Liver (tissue), 9 donors: Measurements from ENCODE around the gene MARVELD1. TPM values are rescaled to one million over a fixed set of nuclear protein-coding genes. Genes with fewer than 3 reads are reported as not detected.
A peak's percentile ranks its signal among the peaks of the same experiment; 100 is the strongest.

Source experiments
- DNase-seq: peaks from one replicate; pipeline ENCODE4 v3.0.0-alpha.2; 2017; ENCODE audit warnings: low spot score
- H3K27ac ChIP-seq, 2 donors: one replicate each; pipeline ENCODE4 v1.7.0; 2013; ENCODE audit warnings: inconsistent platforms in 2 of 2, low read length in 2 of 2, control low read depth in 1 of 2, low read depth in 1 of 2, mild to moderate bottlenecking in 1 of 2
- H3K27me3 ChIP-seq, 4 donors: one replicate each; pipeline versions ENCODE4 v1.6.1 to v1.7.0; 2013; ENCODE audit warnings: low read length in 3 of 4, inconsistent platforms in 1 of 4, mild to moderate bottlenecking in 1 of 4, moderate library complexity in 1 of 4; ENCODE audit not compliant: control insufficient read depth in 4 of 4, insufficient read depth in 4 of 4
- H3K36me3 ChIP-seq, 4 donors: one replicate each; pipeline versions ENCODE4 v1.6.1 to v1.7.0; 2013; ENCODE audit warnings: low read length in 3 of 4, mild to moderate bottlenecking in 3 of 4, low read depth in 1 of 4, moderate library complexity in 1 of 4; ENCODE audit not compliant: control insufficient read depth in 4 of 4, insufficient read depth in 3 of 4
- H3K4me1 ChIP-seq, 4 donors: one replicate each; pipeline versions ENCODE4 v1.6.1 to v1.7.0; 2013; ENCODE audit warnings: low read length in 3 of 4, mild to moderate bottlenecking in 3 of 4, moderate library complexity in 1 of 4; ENCODE audit not compliant: control insufficient read depth in 4 of 4, insufficient read depth in 4 of 4
- H3K4me3 ChIP-seq, 3 donors: one replicate each; pipeline versions ENCODE4 v1.6.1 to v1.7.0; 2013; ENCODE audit warnings: low read length in 3 of 3, control low read depth in 1 of 3, low read depth in 1 of 3, mild to moderate bottlenecking in 1 of 3
- H3K9ac ChIP-seq, 2 donors: one replicate each; pipeline ENCODE4 v1.7.0; 2013; ENCODE audit warnings: low read length in 2 of 2, mild to moderate bottlenecking in 2 of 2, moderate library complexity in 2 of 2, control low read depth in 1 of 2, low read depth in 1 of 2
- H3K9me3 ChIP-seq, 4 donors: one replicate each; pipeline versions ENCODE4 v1.6.1 to v1.7.0; 2013; ENCODE audit warnings: low read length in 3 of 4; ENCODE audit not compliant: control insufficient read depth in 4 of 4
- CTCF ChIP-seq: fragments of 150-350 bp; IDR thresholded peaks from 2 replicates; pipeline ENCODE4 v1.5.1; 2017; ENCODE audit warnings: improper control_type of control experiment, low read depth, low read length; ENCODE audit not compliant: missing input control
- EGR1 ChIP-seq, 2 donors: IDR thresholded peaks; 2 replicates each; pipeline ENCODE4 v1.6.1; 2016 to 2018; ENCODE audit warnings: antibody characterized with exemption in 2 of 2, low read depth in 2 of 2
- FOXA2 ChIP-seq: IDR thresholded peaks from 2 replicates; pipeline ENCODE4 v1.6.1; 2016; ENCODE audit warnings: antibody characterized with exemption
- GABPA ChIP-seq, 2 donors: IDR thresholded peaks in 1 of 2; conservative IDR thresholded peaks in 1 of 2; 2 replicates each; pipeline ENCODE4 v1.6.1; 2016; ENCODE audit warnings: antibody characterized with exemption in 2 of 2, mild to moderate bottlenecking in 1 of 2, moderate library complexity in 1 of 2
- HNF4A ChIP-seq, 2 donors: conservative IDR thresholded peaks; 2 replicates each; pipeline ENCODE4 v1.6.1; 2016; ENCODE audit warnings: antibody characterized with exemption in 2 of 2, mild to moderate bottlenecking in 2 of 2
- HNF4G ChIP-seq: IDR thresholded peaks from 2 replicates; pipeline ENCODE4 v1.6.1; 2016; ENCODE audit warnings: antibody characterized with exemption
- JUND ChIP-seq, 2 donors: IDR thresholded peaks; 2 replicates each; pipeline ENCODE4 v1.6.1; 2016; ENCODE audit warnings: antibody characterized with exemption in 2 of 2
- MAX ChIP-seq: IDR thresholded peaks from 2 replicates; pipeline ENCODE4 v1.6.1; 2016; ENCODE audit warnings: antibody characterized with exemption
- NR2F2 ChIP-seq: IDR thresholded peaks from 2 replicates; pipeline ENCODE4 v1.6.1; 2016; ENCODE audit warnings: antibody characterized with exemption
- RAD21 ChIP-seq, 2 donors: IDR thresholded peaks; 2 replicates each; pipeline ENCODE4 v1.6.1; 2016; ENCODE audit warnings: antibody characterized with exemption in 2 of 2, mild to moderate bottlenecking in 2 of 2
- REST ChIP-seq: IDR thresholded peaks from 2 replicates; pipeline ENCODE4 v1.6.1; 2016; ENCODE audit warnings: antibody characterized with exemption, mild to moderate bottlenecking
- RXRA ChIP-seq, 2 donors: IDR thresholded peaks; 2 replicates each; pipeline ENCODE4 v1.6.1; 2017 to 2018; ENCODE audit warnings: antibody characterized with exemption in 2 of 2, mild to moderate bottlenecking in 1 of 2
- SP1 ChIP-seq: IDR thresholded peaks from 2 replicates; pipeline ENCODE4 v1.6.1; 2018; ENCODE audit warnings: antibody characterized with exemption, mild to moderate bottlenecking
- TAF1 ChIP-seq: conservative IDR thresholded peaks from 2 replicates; pipeline ENCODE4 v1.6.1; 2016; ENCODE audit warnings: antibody characterized with exemption, mild to moderate bottlenecking
- YY1 ChIP-seq: IDR thresholded peaks from 2 replicates; pipeline ENCODE4 v1.6.1; 2016; ENCODE audit warnings: antibody characterized with exemption, mild to moderate bottlenecking
- ZBTB33 ChIP-seq: IDR thresholded peaks from 2 replicates; pipeline ENCODE4 v1.6.1; 2016; ENCODE audit warnings: antibody characterized with exemption
- WGBS: extraction: QIAGEN DNeasy Blood & Tissue Kit; methylation state at CpG from one replicate; pipeline ENCODE4 v1.1.7; 2013; 5-methylcytosine and 5-hydroxymethylcytosine counted together
- polyA plus RNA-seq, 2 donors: library from polyadenylated mRNA; stranded (reverse) in 1 of 2; unstranded in 1 of 2; fragments of 200-250 nt in 1 of 2; fragments of >200 nt in 1 of 2; fragmentation: Nextera tagmentation in 1 of 2; extraction: Ambion mirVana in 1 of 2; gene quantifications; one replicate each; pipeline versions ENCODE4 v1.2.1 to v1.2.3, GENCODE V29; 2013 to 2015
- total RNA-seq, 2 donors: library from RNA; depleted of rRNA; stranded (reverse); fragments of >200 nt; gene quantifications; one replicate each; pipeline ENCODE4 v1.2.3, GENCODE V29; 2014
- donor health status: healthy.
- donor health status: healthy.
- donor health status: healthy.
- donor health status: healthy.
- donor health status: healthy.

MARVELD1 gene
- total and polyA plus RNA-seq, 4 donors = 0.72 to 3.3 (median 2.8) TPM

DNA sequence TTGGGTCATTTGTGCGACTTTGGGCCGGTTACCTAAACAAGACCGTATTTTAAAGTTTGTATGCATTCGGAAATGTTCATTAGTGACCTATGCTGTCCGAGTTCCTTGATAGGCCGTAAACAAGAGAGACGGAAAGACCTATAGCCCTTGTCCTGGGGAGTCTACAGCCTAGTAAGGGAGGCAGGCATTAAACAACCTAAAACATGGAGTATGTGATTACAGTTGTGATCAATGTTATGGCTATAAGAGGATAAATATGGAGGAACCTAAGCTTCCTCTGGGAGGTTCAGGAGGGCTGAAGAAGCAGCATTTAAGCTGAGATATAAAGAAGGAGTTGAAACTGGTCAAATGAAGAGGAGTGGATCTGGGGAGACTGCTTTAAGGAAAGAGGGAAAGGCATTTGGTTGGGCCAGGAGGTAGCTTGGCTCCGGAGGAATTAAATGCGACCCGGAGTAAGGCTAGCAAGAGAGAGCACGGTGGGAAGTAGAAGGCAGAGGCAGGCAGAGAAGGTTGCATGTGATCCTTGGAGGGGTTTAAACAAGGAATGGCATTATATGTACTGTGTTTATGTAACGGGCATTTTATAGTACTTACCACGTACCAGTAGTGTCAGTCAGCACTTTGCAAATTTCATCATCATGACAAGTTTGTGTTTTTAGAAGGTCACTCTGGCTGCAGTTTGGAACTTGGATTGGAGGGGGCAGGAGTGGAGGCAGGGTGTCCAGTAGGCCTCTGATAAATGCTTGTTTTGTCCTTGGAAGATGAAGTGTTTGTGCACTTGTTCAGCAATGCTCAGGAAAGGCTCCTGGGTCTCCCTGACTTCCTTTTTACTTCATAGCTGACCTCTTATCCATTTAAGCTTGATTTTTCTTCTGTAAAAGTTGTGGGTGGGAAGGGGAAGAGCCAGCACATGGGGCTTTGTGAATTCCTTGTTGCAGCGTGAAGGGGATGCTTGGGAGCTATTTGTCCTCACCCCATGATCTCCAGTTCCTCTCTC, 25.4 kb upstream of the MARVELD1 start (continued):
- no peak for TF ChIP-seq TAF1
- TF ChIP-seq YY1 = peak; percentile 30

DNA sequence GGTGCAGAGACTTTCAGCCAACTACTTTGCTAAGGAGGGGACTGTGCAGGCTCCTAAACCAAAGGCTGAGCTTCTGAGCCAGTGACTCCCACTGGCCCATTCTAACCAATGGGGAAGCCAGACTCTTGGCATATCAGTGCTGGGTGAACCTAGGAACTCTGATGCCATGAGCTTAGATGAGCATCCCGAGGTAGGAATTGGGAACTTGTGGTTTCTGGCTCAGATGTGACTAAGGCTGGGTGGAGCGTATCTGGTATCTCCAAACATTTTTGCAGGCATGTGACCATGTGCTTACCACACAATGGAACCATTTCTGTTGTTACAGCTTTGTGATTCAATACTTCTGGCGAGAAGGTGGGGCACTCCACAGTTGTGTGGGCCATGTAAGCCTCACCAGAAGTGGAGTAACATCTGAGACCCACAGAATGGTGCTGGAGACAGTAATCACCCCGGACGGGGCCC, 23.9 kb upstream of the MARVELD1 start:
- no peak for DNase-seq

More for the DNA sequence above, 23.9 kb upstream of the MARVELD1 start:
- H3K4me3 ChIP-seq = no peak overlapping the region
- no peaks in the 10 kb centered on the region for H3K27me3 ChIP-seq
- TF ChIP-seq MAX (no peak), FOXA2 (no peak), NR2F2 (no peak), CTCF (no peak), ZBTB33 (no peak), SP1 (no peak), RAD21 (IDR thresholded peaks at IDR 0.05) (no peak), EGR1 (IDR thresholded peaks at IDR 0.05; ENCODE audit: low read depth in 2 of 2) (no peak), GABPA (IDR thresholded peaks at IDR 0.05 in 1 of 2, conservative IDR thresholded peaks at IDR 0.05 in 1 of 2) (no peak), HNF4A (conservative IDR thresholded peaks at IDR 0.05) (no peak), TAF1 (no peak), YY1 (no peak), RXRA (IDR thresholded peaks at IDR 0.05) (no peak), HNF4G (no peak), JUND (IDR thresholded peaks at IDR 0.05) (no peak), REST (no peak)
- H3K4me1 ChIP-seq = peaks cover 2 to 26% (median 12%) of the 10 kb centered on the region in 4 donors
- H3K9ac ChIP-seq = no peak overlapping the region
- 87% methylated on average over 5 of the region's 5 CpGs for WGBS
- peaks cover 0 to 2% (median 0%) of the 10 kb centered on the region in 4 donors for H3K9me3 ChIP-seq
- H3K27ac ChIP-seq = no peak overlapping the region
- no peaks in the 10 kb centered on the region for H3K36me3 ChIP-seq
